Measurements from ENCODE around the gene APPBP2.
A peak's percentile ranks its signal among the peaks of the same experiment; 100 is the strongest.
"Not testable (repeated sequence)": the region's sequence is repeated elsewhere in the genome, so short reads cannot be mapped to it uniquely, and the experiment has no call there.

The APPBP2 gene

DNA sequence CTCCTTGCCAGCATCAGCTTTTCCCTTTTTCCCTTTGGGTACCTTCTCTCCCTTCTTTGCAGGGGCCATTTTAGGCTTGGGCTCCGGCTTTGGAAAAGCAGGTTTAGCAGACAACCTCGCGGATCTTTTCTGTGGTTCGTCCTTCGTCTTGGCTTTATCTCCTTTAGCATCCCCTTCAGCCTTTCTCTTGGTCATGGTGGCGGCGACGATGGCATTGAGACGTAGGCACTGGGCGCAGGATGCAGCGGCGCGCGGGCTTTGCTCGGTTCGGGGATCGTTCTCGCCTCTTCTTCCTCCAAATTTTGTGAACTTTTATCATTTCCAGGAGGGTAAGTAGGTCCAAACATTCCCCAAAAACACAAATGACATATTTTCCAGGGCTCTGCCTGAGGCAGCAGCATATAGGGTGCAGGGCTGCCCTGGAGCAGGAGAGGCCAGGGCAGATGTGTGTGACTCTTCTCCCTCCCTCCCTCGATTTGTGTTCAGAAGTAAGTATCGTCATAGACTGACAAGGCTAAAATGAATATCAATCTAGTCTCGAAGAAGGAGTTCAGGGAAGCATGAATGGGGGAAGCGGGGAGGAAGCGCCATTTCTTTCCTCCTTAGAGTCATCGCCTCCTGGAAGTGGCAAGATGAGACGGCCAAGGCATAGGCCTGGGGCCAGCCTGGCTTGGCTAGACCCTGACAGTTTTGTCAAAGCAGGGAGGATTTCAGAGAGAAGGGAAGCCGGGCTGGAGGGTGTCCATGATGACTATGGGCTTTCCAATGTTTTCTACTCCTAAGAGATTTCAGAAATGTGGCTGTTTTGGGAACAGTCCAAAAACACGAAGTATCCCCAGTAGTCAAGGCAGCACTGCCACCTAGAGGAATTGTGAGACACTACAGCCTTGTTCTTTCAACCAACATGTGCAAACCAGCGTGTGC lies 90.5 kb downstream of the APPBP2 start:
- peak; percentile 11 for DNase-seq (ENCODE audit: low read depth, low spot score)

DNA sequence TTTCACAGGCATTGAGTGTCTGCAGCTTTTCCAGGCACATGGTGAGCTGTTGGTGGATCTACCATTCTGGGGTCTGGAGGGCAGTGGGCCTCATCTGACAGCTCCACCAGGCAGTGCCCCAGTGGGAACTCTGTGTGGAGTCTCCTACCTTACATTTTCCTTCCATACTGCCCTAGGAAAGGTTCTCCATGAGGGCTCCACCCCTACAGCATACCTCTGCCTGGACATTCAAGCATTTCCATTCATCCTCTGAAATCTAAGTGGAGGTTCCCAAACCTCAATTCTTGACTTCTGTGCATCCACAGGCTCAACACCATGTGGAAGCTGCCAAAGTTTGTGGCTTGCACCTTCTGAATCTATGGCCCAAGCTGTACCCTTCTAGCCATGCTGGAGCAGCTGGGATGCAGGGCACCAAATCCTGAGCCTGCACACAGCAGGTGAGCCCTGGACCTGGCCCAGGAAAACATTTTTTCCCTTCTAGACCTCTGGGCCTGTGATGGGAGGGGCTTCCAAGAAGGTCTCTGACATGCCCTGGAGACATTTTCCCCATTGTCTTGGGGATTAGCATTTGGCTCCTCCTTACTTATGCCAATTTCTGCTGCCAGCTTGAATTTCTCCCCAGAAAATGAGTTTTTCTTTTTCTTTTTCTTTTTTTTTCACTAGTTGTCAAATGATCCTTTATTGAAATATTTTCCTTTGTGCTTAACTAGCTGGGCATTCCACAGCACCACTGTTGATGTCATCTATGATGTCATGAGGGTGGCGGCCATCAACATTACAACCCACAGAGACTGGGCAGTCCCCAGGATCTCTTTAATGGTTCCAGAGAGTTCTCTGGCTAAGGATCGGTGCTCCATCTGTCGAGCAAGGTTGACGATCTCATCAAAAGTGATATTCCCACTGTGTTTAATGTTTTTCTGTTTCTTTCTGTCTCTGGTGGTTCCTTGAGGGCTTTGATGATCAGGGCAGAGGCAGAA lies 92.7 kb downstream of the APPBP2 start:
- DNase-seq (ENCODE audit: low read depth, low spot score), result not testable (repeated sequence)

DNA sequence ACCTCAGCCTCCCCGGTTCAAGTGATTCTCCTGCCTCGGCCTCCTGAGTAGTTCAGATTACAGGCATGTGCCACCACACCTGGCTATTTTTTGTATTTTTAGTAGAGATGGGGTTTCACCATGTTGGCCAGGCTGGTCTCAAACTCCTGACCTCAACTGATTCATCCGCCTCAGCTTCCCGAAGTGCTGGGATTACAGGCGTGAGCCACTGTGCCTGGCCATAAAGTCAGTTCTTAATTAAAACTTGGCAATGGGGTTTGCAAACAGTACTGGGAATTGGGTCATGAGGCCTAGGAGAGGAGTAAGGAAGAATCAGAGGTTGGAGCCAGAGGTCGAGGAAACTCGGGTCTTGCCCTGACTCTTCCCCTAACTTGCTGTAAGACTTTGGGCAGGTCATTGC lies 95.5 kb downstream of the APPBP2 start:
- not testable (repeated sequence) for DNase-seq (ENCODE audit: low read depth, low spot score)

DNA sequence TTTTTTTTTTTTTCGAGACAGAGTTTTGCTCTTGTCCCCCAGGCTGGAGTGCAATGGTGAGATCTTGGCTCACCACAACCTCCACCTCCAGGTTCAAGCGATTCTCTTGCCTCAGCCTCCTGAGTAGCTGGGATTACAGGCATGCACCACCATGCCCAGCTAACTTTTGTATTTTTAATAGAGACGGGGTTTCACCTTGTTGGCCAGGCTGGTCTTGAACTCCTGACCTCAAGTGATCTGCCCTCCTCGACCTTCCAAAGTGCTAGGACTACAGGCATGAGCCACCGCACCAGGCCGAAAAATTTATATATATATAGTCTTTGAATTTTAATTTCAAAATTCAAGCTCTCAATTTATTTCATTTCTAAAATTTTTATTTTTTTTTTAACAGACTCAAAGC lies 97.6 kb downstream of the APPBP2 start:
- not testable (repeated sequence) for DNase-seq (ENCODE audit: low read depth, low spot score)

DNA sequence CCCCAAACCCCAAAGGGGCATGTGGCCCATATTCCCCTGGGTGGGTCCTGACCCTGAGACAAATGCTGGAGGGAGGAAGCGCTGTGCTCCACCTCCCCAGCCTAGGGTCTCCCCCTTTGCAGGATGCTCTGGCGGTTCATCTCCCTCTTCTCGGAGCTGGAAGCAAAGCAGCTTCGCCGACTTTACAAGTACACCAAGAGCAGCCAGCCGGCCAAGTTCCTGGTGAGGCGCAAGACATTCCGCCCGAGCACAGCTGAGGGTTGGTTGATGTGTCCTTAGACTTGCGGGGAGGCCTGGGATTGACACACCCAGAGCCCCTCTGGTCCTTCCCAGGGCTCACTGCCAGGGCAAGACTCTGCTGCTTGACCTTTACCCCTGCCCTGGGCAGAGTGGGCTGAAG lies 99.4 kb downstream of the APPBP2 start:
- DNase-seq (ENCODE audit: low read depth, low spot score), result no peak

DNA sequence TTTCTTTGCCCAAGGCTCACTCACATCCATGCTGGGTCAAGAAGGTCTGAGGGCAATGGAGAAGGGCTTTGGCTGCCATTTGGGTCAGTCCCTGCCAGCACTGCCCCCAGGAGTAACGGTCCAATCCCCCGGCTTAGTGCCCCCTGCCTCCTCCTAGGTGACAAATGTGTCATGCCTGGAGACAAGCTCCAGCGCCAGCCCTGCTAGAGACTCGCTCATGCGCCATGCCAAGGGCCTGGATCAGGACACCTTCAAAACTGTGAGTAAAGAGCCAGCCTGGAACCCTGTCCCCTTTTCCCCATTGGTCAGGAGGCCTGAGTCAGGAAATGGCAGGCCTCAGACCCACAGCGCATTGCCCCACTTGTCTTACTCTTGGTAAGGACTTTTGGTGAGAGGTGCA lies 100.4 kb downstream of the APPBP2 start:
- DNase-seq (ENCODE audit: low read depth, low spot score), result no peak

DNA sequence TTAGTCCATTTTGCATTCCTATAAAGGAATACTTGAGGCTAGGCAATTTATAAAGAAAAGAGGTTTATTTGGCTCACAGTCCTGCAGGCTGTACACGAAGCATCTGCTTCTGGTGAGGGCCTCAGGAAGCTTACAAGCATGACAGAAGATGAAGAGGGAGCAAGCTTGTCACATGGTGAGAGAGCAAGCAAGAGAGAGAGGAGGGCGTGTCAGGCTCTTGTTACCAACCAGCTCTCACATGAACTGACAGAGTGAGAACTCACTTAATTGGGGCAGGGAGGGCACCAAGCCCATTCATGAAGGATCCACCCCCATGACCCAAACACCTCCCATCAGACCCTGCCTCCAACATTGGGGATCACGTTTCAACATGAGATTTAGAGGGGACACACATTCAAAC lies 102.2 kb downstream of the APPBP2 start:
- no peak for DNase-seq (ENCODE audit: low read depth, low spot score)

DNA sequence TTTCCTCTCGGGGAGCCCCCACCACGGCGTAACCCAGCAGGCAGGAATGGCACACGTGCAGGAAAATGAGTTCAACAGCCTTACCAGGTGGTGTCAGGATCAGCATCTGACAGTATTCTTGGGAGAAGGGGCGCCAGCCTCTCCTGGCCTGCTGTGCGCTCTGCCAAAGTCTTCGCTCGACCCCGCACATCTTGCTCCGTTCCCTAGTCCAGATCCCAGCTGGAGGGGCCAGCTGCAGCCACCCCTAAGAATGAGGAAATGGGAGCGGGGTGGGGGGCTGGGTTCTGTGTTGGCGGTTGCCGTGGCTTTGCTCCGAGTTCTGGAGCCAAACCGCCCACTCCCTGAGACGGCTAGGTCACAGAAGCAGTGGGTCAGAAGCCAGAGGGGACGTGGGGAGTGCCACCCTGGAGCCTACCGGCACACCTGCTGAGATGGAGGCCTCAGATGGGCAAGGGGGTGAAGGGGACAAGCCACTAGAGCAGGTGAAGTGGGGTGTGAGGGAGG lies 103.8 kb downstream of the APPBP2 start, which contains the start of gene CHCT1:
Gene CHCT1 (plus strand): TSS at position 328 of the 504 bp plus-strand sequence. CDS start 104 bp downstream, at position 432.
- no peak for DNase-seq (ENCODE audit: low read depth, low spot score)

DNA sequence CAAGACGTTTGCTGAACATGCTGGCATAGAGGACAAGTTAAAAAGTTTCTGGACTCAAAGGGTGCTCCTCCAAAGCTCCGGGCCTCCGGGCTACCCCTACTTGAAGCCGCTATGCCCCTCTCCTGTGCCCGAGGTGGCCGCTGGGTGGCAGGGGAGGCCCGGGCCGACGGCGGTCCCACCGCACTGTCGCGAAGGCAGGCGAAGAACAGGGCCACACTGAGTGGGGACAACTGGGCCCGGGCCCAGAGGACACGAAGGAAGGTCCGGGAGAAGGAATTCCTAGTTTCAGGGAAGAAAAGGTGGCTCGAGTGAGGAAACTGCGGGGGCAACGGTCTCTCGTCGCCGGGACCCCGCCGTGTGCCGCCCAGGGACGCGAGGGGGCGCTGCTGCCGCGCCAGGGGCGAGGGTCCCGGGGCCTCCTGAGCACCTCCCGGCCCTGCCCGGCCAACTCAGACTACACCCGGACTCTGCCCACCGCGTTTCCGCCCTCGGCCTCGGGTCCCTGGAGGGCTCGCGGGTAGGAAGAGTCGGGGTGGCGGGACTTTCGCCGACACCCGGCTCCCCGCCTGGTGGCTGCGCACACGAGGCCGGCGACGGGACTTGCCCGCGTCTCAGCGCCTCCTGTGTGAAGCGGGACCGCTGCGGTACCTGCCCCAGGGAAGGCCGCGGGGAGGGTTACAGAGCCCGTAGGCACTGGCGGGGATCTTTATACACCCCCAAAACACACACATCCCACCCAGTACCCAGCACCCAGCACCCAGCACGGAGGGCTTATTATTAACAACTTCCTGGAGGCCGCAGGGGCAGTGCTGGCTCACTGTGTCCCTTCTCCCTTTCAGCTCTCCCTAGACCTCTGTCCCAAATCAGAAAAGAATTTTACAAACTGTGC lies 104.5 kb downstream of the APPBP2 start:
- DNase-seq (ENCODE audit: low read depth, low spot score), result peak; percentile 60

DNA sequence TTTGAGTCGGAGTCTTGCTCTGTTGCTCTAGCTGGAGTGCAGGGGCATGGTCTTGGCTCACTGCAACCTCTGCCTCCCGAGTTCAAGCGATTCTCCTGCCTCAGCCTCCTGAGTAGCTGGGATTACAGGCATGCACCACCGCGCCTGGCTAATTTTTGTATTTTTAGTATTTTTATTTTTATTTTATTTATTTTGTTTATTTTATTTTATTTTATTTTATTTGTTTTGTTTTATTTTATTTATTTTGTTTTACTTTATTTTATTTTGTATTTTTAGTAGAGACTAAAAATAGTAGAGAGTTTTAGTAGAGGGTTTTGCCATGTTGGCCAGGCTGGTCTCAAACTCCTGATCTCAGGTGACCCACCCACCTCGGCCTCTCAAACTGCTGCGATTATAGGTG lies 106.2 kb downstream of the APPBP2 start:
- DNase-seq (ENCODE audit: low read depth, low spot score), result not testable (repeated sequence)

DNA sequence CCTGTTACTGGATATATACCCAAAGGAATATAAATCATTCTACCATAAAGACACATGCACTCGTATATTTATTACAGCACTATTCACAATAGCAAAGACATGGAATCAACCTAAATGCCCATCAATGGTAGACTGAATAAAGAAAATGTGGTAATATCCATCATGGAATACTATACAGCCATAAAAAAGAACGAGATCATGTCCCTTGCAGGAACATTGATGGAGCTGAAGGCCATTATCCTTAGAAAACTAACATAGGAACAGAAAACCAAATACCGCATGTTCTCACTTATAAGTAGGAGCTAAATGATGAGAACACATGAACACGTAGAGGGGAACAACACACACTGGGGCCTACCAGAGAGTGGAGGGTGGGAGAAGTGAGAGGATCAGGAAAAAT lies 107.0 kb downstream of the APPBP2 start:
- DNase-seq (ENCODE audit: low read depth, low spot score), result not testable (repeated sequence)

DNA sequence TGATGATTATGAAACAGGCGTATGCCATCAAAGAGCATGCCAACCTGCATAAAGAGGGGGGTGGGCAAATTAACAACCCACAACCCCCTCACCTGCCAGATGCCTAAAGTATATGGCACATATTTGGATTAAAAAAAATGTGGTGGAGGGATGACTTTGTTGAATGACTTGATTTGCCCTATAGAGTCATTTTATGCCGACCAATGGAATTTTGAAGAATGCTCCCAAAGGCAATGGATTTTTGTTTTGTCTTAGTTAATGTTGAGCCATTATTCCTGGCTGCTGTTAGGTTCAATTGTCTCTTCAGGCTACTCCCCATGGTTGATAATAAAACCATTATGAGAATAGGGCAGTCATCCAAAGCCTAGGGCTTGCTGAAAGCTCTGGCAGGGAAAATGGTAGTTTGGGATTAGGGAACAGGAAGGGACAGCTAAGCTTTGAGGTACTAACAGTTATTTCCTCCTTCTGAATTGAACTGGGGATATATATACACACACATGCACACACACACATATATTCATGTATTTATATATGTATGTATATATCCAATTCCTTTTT lies 109.6 kb downstream of the APPBP2 start:
- DNase-seq (ENCODE audit: low read depth, low spot score), result no peak

DNA sequence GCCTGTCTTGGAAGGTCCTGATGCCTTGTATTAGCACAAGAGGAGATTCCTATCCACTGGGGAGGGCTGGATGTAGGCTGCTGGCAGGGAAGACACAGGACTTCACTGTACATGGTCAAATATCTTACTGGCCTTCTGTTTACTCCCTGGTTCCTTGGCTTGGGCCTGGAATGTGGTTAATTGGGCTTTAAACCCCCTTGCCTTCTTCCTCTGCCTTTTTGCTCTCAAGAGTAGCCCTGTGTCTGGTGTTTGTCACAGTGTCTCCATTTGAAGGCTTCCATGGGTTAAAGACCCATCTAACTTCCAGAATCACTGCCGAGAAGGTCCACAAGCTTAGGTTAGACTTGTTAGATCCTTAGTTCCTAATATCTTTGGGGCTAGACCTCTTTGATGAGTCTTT lies 110.9 kb downstream of the APPBP2 start:
- DNase-seq (ENCODE audit: low read depth, low spot score), result no peak

DNA sequence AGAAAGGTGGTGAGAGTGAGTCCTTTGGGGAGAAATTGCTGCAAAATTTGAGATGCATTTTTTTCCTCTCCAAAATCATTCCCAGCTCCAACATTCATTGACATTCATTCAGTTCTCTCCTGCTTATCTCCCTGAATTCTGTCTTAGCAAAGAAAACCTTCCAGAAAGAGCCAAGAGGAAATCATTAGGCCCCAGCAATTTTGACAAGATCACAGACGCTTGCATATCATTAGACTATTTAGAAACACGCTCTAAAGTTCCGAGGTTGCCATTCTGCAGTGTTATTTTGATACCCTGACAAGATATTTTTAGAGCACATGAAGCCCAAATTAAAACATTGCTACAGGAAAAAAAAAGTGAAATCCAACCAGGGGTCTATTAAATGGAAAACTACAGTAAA lies 113.3 kb downstream of the APPBP2 start:
- DNase-seq (ENCODE audit: low read depth, low spot score), result no peak

DNA sequence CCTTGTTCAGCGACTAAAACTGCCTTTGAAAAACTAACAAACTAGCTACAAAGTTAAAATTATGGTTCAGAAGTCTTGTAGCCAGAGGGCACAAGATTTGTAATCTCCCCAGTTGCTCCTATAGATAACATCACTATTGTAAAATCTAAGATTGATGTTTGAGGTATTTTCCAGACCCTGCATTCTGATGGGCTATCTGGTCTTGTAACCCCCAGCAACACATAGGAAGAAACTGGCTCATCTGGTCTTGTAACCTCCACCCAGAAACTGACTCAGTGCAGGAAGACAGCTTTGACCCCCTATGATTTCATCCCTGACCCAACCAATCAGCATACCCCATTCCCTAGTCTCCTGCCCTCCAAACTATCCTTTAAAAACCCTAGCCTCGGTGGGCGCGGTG lies 116.0 kb downstream of the APPBP2 start:
- DNase-seq (ENCODE audit: low read depth, low spot score), result no peak

DNA sequence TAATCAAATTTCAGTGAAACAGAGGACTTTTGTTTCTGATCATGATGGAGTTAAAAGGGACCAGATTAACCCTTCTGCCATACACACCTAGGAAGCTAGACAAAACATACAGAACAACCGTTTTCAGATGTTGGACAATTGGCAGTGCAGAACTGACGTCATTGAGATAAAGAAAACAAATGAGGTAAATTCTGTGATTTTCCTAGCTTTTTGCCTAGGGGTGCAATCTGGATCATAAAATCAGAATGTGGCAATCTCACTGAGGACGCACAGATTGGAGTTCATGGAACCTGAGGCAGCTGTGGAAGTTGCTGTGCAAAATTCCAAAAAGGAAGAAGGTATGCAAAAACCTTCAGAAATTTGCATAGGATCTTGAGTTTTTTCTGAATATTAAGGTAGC lies 119.2 kb downstream of the APPBP2 start:
- no peak for DNase-seq (ENCODE audit: low read depth, low spot score)

DNA sequence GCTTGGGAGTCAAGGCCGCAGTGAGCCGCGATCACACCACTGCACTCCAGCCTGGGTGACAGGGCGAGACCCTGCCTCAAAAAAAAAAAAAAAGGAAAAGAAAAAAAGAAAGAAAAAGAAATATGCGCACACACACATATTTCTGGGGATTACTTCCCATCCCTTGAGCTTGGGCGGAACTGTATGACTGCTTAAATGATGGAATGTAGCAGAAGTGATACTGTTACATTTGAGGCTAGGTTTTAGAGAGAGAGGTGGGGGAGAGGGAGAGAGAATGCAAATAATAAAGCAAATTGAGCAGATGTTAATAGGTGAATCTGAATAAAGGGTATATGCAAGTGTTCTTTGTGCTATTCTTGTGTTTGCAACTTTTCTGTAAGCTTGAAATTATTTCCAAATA lies 122.1 kb downstream of the APPBP2 start:
- no peak for DNase-seq (ENCODE audit: low read depth, low spot score)

DNA sequence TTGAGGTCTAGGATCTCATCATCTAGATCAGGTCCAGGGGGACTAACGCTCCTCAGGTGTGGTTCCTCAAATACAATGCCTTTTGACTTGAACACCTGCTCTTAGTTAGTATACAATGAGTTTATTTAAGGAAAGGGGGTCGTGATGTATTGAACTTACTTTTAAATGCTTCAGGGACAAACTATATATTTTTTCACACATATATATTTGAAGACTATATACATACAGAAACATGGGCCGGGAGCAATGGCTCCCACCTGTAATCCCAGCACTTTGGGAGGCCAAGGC lies 122.6 kb downstream of the APPBP2 start:
- no peak for DNase-seq (ENCODE audit: low read depth, low spot score)

DNA sequence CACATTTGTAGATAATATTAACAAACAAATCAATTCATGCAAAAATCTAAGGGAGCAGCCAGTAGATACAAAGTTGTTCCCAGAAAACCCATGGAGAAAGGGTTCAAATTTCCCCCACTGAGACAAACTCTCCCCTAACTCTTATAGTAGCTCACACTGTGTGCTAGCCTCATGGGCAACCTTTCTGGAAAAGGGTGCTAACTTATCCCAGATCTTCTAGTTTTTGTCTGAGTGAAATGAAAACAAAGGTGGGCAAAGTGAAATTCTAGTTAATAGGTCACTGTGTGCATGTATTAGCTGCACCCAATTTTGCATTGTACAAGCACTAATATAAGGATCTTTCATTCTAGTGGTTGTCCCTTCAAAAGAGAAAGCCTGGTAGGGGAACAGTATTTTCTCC lies 124.2 kb downstream of the APPBP2 start:
- no peak for DNase-seq (ENCODE audit: low read depth, low spot score)

DNA sequence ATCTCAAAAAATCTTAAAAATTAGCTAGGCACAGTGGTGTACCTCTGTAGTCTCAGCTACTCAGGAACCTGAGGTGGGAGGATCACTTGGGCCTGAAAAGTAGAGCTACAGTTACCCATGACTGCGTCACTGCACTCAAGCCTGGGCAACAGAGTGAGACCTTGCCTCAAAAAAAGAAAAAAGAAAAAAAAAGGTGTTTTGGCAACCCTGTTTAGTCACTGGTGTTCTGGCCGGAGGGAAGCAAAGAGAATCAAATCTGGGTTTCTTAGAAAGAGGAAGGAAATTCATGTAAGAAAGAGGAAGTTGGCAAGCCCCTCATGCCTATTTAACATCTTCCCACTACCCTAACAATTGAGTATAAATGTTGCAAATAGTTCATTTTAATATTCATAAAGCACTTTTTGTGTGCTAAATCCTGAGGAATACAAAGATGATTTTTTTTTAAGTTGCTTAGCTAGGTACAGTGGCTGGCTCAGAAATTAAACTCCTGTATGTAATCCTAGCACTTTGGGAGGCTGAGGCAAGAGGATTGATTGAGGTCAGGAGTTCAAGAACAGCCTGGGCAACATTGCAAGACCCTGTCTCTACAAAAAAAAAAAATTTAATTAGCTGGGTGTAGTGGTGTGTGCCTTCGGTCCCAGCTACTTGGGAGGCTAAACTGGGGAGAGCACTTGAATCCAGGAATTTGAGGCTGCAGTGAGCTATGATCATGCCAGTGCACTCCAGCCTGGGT lies 127.6 kb downstream of the APPBP2 start:
- no peak for DNase-seq (ENCODE audit: low read depth, low spot score)
